A673 (cell line): Measurements from ENCODE around the gene CSN3.

Source experiments
- EZH2 ChIP-seq: fragments of 200-600 bp; sonication (generic); IDR thresholded peaks from 2 replicates; pipeline ENCODE4 v1.6.1; 2017; ENCODE audit warnings: borderline replicate concordance, low read depth, mild to moderate bottlenecking, mixed read lengths, antibody characterized with exemption, low read length; ENCODE audit not compliant: poor library complexity, severe bottlenecking
- TF ChIP-seq, protein P1 (sequence below): fragments of 300-800, 200-600 bp; sonication (generic); conservative IDR thresholded peaks from 2 replicates; pipeline ENCODE4 v1.5.1; 2017; ENCODE audit warnings: low read depth, mild to moderate bottlenecking, antibody characterized with exemption, low read length, moderate library complexity, mixed read lengths

DNA sequence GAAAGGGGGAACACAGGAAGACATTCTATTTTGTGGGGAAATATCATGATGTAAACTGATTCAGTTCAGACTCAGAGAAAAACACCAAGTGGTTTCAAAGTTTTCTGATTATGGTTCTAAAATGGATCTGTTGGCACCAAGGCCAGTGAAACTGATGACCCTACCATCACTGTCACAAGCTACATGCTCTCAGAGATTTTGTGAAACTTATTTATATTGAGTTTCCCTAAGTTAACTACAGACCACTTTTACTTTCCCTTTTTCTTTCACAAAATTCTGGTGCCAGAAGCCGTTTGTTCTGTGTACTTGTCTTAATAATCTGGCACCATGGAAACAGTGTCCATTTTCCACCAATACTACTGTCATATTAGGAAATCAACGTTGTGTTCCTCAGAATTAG, 48.9 kb downstream of the CSN3 start:
- TF ChIP-seq, protein P1, sequence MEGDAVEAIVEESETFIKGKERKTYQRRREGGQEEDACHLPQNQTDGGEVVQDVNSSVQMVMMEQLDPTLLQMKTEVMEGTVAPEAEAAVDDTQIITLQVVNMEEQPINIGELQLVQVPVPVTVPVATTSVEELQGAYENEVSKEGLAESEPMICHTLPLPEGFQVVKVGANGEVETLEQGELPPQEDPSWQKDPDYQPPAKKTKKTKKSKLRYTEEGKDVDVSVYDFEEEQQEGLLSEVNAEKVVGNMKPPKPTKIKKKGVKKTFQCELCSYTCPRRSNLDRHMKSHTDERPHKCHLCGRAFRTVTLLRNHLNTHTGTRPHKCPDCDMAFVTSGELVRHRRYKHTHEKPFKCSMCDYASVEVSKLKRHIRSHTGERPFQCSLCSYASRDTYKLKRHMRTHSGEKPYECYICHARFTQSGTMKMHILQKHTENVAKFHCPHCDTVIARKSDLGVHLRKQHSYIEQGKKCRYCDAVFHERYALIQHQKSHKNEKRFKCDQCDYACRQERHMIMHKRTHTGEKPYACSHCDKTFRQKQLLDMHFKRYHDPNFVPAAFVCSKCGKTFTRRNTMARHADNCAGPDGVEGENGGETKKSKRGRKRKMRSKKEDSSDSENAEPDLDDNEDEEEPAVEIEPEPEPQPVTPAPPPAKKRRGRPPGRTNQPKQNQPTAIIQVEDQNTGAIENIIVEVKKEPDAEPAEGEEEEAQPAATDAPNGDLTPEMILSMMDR = no peak
- TF ChIP-seq EZH2 = no peak
